ENCODE data around the gene PPP2R2B. TPM values are rescaled to one million over a fixed set of nuclear protein-coding genes. Genes with fewer than 3 reads are reported as not detected.

The PPP2R2B gene
- total RNA-seq, 4 donors from 2014 or later, result 1.2 to 4.0 (median 2.1) TPM

GRCh38 chr5:146862641-146863040 lies 15.9 kb downstream of the PPP2R2B start:
- Histone ChIP-seq H3K27ac (replicated peaks in 1 of 4) (no peak overlapping the region), H3K9me3 (no peaks in the 10 kb centered on the region), H3K4me1 (no peaks in the 10 kb centered on the region), H3K36me3 (no peaks in the 10 kb centered on the region), H3K27me3 (no peaks in the 10 kb centered on the region), H3K4me3 (no peak overlapping the region)
- TF ChIP-seq EP300 (IDR thresholded peaks at IDR 0.05) (no peak), POLR2AphosphoS5 (IDR thresholded peaks at IDR 0.05) (no peak), POLR2A (IDR thresholded peaks at IDR 0.05; ENCODE audit: low read depth) (no peak)
- TF ChIP-seq, protein P1, sequence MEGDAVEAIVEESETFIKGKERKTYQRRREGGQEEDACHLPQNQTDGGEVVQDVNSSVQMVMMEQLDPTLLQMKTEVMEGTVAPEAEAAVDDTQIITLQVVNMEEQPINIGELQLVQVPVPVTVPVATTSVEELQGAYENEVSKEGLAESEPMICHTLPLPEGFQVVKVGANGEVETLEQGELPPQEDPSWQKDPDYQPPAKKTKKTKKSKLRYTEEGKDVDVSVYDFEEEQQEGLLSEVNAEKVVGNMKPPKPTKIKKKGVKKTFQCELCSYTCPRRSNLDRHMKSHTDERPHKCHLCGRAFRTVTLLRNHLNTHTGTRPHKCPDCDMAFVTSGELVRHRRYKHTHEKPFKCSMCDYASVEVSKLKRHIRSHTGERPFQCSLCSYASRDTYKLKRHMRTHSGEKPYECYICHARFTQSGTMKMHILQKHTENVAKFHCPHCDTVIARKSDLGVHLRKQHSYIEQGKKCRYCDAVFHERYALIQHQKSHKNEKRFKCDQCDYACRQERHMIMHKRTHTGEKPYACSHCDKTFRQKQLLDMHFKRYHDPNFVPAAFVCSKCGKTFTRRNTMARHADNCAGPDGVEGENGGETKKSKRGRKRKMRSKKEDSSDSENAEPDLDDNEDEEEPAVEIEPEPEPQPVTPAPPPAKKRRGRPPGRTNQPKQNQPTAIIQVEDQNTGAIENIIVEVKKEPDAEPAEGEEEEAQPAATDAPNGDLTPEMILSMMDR (IDR thresholded peaks at IDR 0.05), result no peak
- no peak for DNase-seq (ENCODE audit: extremely low spot score)
- intact Hi-C loops (cut with DNase I), result no loop called here
- 86% methylated on average over 1 of the region's 1 CpG for WGBS

- no peaks in the 10 kb centered on the region for H3K27me3 ChIP-seq
- no peak overlapping the region for H3K27ac ChIP-seq (replicated peaks in 1 of 4)
- DNase-seq (ENCODE audit: extremely low spot score), result no peak
- TF ChIP-seq, protein P1 (IDR thresholded peaks at IDR 0.05), result no peak
- TF ChIP-seq EP300 (IDR thresholded peaks at IDR 0.05), result no peak
- TF ChIP-seq POLR2A (IDR thresholded peaks at IDR 0.05; ENCODE audit: low read depth), result no peak
- TF ChIP-seq POLR2AphosphoS5 (IDR thresholded peaks at IDR 0.05), result no peak
- intact Hi-C loops (cut with DNase I), result no loop called here
- H3K4me3 ChIP-seq, result no peak overlapping the region
- no peaks in the 10 kb centered on the region for H3K4me1 ChIP-seq
- no peaks in the 10 kb centered on the region for H3K9me3 ChIP-seq
- no peaks in the 10 kb centered on the region for H3K36me3 ChIP-seq
- WGBS, result 22% methylated on average over 3 of the region's 3 CpGs
Measured at GRCh38 chr5:146860213-146860893, 18.2 kb downstream of the PPP2R2B start.

- intact Hi-C loops (cut with DNase I), result no loop called here
- H3K27ac ChIP-seq (replicated peaks in 1 of 4), result no peak overlapping the region
- no peaks in the 10 kb centered on the region for H3K27me3 ChIP-seq
- no peak for DNase-seq (ENCODE audit: extremely low spot score)
- TF ChIP-seq POLR2AphosphoS5 (IDR thresholded peaks at IDR 0.05) (no peak), EP300 (IDR thresholded peaks at IDR 0.05) (no peak), POLR2A (IDR thresholded peaks at IDR 0.05; ENCODE audit: low read depth) (no peak)
- TF ChIP-seq, protein P1 (IDR thresholded peaks at IDR 0.05), result no peak
- no peak overlapping the region for H3K4me3 ChIP-seq
- H3K36me3 ChIP-seq, result no peaks in the 10 kb centered on the region
- no peaks in the 10 kb centered on the region for H3K4me1 ChIP-seq
- no peaks in the 10 kb centered on the region for H3K9me3 ChIP-seq
Measured at GRCh38 chr5:146852089-146852488, 26.5 kb downstream of the PPP2R2B start.

- H3K27ac ChIP-seq (replicated peaks in 1 of 4), result no peak overlapping the region
- H3K4me1 ChIP-seq, result no peaks in the 10 kb centered on the region
- H3K27me3 ChIP-seq, result no peaks in the 10 kb centered on the region
- no peak for DNase-seq (ENCODE audit: extremely low spot score)
- no peak overlapping the region for H3K4me3 ChIP-seq
- intact Hi-C loops (cut with DNase I), result no loop called here
- no peaks in the 10 kb centered on the region for H3K36me3 ChIP-seq
- TF ChIP-seq POLR2AphosphoS5 (IDR thresholded peaks at IDR 0.05) (no peak), EP300 (IDR thresholded peaks at IDR 0.05) (no peak), POLR2A (IDR thresholded peaks at IDR 0.05; ENCODE audit: low read depth) (no peak)
- TF ChIP-seq, protein P1 (IDR thresholded peaks at IDR 0.05), result no peak
- H3K9me3 ChIP-seq, result no peaks in the 10 kb centered on the region
Measured at GRCh38 chr5:146851133-146851532, 27.4 kb downstream of the PPP2R2B start.

Measured in esophagus muscularis mucosa (tissue), 4 donors.